G401.6 (cell line): ENCODE results near the gene CD247.

Experiments
- FAIRE-seq: peaks from 2 replicates; lab custom pipeline; 2012; peaks lifted over from hg19 to GRCh38; lab: Jason Lieb, UNC

The CD247 gene

GRCh38 chr1:167542109-167543032 lies 24.0 kb upstream of the CD247 start:
- FAIRE-seq: peak; percentile 47

- no peak for FAIRE-seq
Measured at GRCh38 chr1:167541610-167542009, 23.3 kb upstream of the CD247 start.

GRCh38 chr1:167541003-167541402 lies 22.7 kb upstream of the CD247 start:
- FAIRE-seq: no peak

GRCh38 chr1:167538657-167539056 lies 20.3 kb upstream of the CD247 start:
- FAIRE-seq: peak; percentile 92

- FAIRE-seq: peak; percentile 93
Measured at GRCh38 chr1:167533851-167534300, 15.5 kb upstream of the CD247 start.

- FAIRE-seq: no peak
Measured at GRCh38 chr1:167532964-167533824, 14.9 kb upstream of the CD247 start.

DNA sequence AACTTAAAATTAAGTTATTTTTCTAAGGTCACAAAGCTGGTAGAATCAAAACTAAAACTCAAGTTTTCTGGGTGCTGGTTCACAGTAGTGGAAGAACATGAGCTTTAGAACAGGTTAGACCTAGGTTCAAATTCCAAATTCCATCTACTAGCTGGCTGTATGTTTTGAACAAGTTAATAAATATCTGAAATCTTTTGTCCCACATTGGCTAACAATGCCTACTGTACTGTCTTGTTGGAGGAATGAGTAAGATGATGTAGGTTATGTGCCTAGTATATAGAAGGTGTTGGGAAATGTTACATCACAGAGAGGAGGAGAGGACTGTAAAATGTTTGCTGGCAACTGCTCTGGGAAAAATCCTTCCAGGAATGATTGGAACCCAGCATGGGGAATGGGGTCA lies 14.0 kb upstream of the CD247 start:
- FAIRE-seq: peak; percentile 95

GRCh38 chr1:167529829-167530474 lies 11.6 kb upstream of the CD247 start:
- FAIRE-seq: no peak

GRCh38 chr1:167528057-167528728 lies 9.9 kb upstream of the CD247 start:
- FAIRE-seq: no peak

GRCh38 chr1:167526667-167527383 lies 8.5 kb upstream of the CD247 start:
- no peak for FAIRE-seq

DNA sequence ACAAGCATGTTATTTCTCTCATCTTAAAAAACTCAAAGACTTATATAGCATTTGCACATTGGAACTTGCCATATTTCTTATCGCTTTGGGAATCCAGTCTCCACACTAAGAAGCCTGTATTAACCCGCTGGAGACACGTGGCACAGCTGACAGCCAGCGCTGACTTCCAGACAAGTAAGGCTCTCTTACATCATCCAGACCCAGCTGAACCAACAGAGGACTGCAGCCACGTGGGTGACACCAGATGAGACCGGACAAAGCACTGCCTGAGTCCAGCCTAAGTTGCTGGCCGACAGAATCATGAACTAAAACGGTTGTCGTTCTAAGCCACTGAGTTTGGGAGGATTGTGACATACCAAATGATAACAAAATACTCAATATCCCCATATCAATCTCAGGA lies 6.3 kb upstream of the CD247 start:
- FAIRE-seq: no peak

DNA sequence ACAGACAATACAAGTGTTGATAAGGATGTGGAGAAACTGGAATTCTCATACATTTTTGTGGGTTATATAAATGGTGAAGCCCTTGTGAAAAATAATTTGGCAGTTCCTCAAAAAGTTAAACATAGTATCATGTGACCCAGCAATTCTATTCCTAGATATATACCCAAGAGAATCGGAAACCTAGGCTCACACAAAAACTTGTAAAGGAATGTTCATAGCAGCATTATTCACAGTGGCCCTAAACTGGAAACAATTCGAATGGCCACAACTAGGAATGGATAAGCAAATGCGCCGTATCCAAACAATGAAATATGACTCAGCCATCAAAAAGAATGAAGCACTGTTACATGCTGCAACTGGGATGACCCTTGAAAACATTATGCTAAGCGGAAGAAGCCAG lies 3.9 kb upstream of the CD247 start:
- no peak for FAIRE-seq

DNA sequence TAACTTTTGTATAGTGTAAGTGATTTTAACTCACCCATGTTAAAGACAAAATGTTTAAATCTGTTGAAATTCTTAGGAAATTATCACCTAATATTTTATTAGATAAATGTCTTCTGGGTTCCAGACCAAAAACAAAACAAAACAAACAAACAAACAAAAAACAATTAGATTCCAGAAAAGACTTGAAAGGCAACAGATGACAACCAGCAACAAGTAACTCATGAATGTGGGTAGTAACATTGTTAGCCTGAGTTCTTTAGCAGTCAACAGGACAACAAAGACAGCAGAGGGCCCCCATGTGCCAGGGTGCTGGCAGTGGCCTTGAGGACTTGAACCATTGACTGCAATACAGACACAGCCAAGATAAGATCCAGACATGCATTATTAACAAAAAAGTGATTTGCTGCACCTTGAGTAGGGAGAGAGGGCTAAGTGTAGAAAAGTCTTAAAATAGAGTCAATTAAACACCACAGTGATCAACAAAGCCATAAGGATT lies 2.4 kb upstream of the CD247 start:
- FAIRE-seq: peak; percentile 95

DNA sequence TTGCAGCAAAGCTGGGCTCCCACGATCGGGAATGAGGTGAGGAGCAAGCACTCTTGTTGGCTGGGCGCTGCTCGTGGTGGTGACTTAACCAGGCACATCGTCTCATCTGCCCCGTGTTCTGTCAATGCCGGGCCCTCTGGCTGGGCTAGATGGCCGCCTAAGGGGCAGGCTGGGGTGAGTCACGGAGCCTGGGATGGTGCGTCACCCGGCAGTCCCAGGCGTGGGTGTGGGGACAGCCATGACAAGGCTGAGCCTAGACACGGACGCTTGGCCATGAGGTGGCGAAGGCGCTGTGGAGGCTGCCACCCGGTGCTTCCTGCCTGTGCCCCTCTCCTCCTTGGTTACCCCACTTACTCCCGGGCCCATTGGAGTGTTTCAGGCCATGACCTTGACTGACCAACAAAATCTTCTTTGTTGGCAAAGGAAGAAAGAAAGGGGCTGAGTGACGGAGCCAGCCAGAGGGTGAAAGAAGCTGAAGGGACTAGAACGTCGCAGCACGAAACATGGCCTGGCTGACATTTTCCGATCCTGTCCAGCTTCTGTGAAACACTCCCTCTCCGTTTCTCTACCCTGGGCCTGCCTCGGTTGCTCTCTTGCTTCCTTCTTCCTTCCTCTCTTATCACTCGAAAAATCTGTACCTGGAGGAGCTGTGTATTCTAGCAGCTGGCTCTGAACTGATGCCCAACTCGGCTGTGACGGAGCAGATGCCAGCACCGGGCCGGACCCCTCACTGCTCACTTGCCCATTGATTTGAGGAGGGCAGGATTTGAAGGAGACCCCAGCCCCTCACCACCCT lies 596 bp downstream of the CD247 start:
- FAIRE-seq: no peak

- no peak for FAIRE-seq
Measured at GRCh38 chr1:167516404-167517388, 1.6 kb downstream of the CD247 start.

DNA sequence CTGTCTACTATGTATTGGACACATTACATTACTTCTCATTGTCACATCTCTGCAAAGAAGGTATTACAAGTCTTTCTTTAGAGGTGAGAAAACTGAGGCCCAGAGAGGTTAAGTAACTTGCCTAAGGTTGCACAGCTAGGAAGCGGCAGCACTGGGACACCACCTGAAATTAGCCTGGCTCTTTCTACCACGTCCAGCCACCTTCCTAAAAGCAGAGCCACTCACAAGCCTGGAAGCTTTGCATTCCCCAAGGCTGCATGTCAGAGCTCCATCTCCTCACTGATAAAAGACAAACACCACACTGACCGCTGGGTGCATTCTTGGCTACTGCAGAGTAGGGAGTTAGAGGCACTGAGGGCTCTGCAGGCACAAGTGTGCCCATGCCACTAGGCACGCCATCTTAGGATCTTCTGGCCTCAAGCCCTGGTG lies 2.4 kb downstream of the CD247 start:
- FAIRE-seq: no peak

- FAIRE-seq: no peak
Measured at GRCh38 chr1:167515461-167515860, 2.9 kb downstream of the CD247 start.

DNA sequence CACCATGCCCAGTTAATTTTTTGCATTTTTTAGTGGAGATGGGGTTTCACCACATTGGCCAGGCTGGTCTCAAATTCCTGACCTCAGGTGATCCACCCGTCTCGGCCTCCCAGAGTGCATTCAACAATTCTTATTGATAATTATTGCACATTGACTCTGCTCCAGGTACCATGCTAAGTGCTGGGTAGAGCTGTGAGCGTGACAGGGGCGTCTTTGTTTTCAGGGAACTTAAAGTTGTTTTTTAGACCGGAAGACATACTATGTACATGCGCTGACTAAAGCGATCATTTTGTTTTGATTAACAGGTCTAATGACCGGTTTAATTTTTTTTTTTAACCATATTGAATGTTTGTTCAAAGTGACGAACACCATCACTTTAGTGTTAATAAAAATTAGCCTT lies 4.0 kb downstream of the CD247 start:
- no peak for FAIRE-seq

GRCh38 chr1:167512046-167512654 lies 6.2 kb downstream of the CD247 start:
- peak; percentile 72 for FAIRE-seq
